Cerebellar cortex (tissue), 1 donor: Measurements from ENCODE around the gene ADSL.
"Not testable (repeated sequence)": the region's sequence is repeated elsewhere in the genome, so short reads cannot be mapped to it uniquely, and the experiment has no call there.

Source experiments
- DNase-seq: peaks from one replicate; pipeline ENCODE4 v3.0.0-alpha.2; 2015; ENCODE audit warnings: low spot score

The ADSL gene

GRCh38 chr22:40374567-40374966 is 28.3 kb downstream of the ADSL start:
- DNase-seq, result no peak

- DNase-seq, result no peak
Observed at GRCh38 chr22:40376149-40376548, 29.8 kb downstream of the ADSL start.

- no peak for DNase-seq
Observed at GRCh38 chr22:40377931-40378330, 31.6 kb downstream of the ADSL start.

GRCh38 chr22:40378448-40378847 is 32.1 kb downstream of the ADSL start:
- DNase-seq, result not testable (repeated sequence)

- no peak for DNase-seq
Observed at GRCh38 chr22:40381461-40381860, 35.2 kb downstream of the ADSL start.

- DNase-seq, result no peak
Observed at GRCh38 chr22:40383905-40384304, 37.6 kb downstream of the ADSL start.

- DNase-seq, result no peak
Observed at GRCh38 chr22:40385036-40385782, 38.9 kb downstream of the ADSL start.

- no peak for DNase-seq
Observed at GRCh38 chr22:40387746-40388145, 41.4 kb downstream of the ADSL start.

GRCh38 chr22:40388231-40388630 is 41.9 kb downstream of the ADSL start:
- DNase-seq, result no peak

- no peak for DNase-seq
Observed at GRCh38 chr22:40391417-40391816, 45.1 kb downstream of the ADSL start.

- DNase-seq, result no peak
Observed at GRCh38 chr22:40392618-40393017, 46.3 kb downstream of the ADSL start.

- DNase-seq, result no peak
Observed at GRCh38 chr22:40394607-40395006, 48.3 kb downstream of the ADSL start.

GRCh38 chr22:40395607-40396006 is 49.3 kb downstream of the ADSL start:
- DNase-seq, result no peak

GRCh38 chr22:40396882-40397281 is 50.6 kb downstream of the ADSL start:
- no peak for DNase-seq

GRCh38 chr22:40397396-40397795 is 51.1 kb downstream of the ADSL start:
- DNase-seq, result no peak

GRCh38 chr22:40399621-40400020 is 53.3 kb downstream of the ADSL start:
- DNase-seq, result peak; percentile 85

- no peak for DNase-seq
Observed at GRCh38 chr22:40400159-40400558, 53.9 kb downstream of the ADSL start.

GRCh38 chr22:40401532-40401931 is 55.2 kb downstream of the ADSL start:
- DNase-seq, result no peak

GRCh38 chr22:40401981-40402406 is 55.7 kb downstream of the ADSL start:
- DNase-seq, result no peak

- no peak for DNase-seq
Observed at GRCh38 chr22:40403141-40403540, 56.8 kb downstream of the ADSL start.

- no peak for DNase-seq
Observed at GRCh38 chr22:40403651-40404050, 57.4 kb downstream of the ADSL start.

GRCh38 chr22:40404251-40405177 is 58.2 kb downstream of the ADSL start:
- peak; percentile 24 for DNase-seq
